Measurements from ENCODE around the gene SLCO3A1. TPM values are rescaled to one million over a fixed set of nuclear protein-coding genes. Genes with fewer than 3 reads are reported as not detected.

Gene SLCO3A1
- total and polyA plus RNA-seq, 2 of the 8 experiments (the other 6 are each of a cell fraction or from before 2014, with no cell fraction given) = 15.1 to 20.4 TPM

- H2BK5ac ChIP-seq (ENCODE audit: low read depth, low read length) = peak overlapping the region; percentile 93
- DNase-seq (ENCODE audit: low read depth in 1 of 2, low spot score in 2 of 2) = no peak
- H3K36me3 ChIP-seq (ENCODE audit: control insufficient read depth in 2 of 4, insufficient read depth in 4 of 4, low read length in 3 of 4) = no peaks in the 10 kb centered on the region
- peak overlapping the region; percentile 79; the same call in 1 of the 2 replicates for H2AK5ac ChIP-seq (ENCODE audit: low read depth, low read length)
- peak overlapping the region; percentile 94 for H2BK20ac ChIP-seq (ENCODE audit: low read length)
- H4K91ac ChIP-seq (replicated peaks; ENCODE audit: insufficient read length, low read length) = peak overlapping the region; percentile 78
- no peak overlapping the region for H4K5ac ChIP-seq (ENCODE audit: insufficient read length, low read depth, low read length)
- H3K4ac ChIP-seq (replicated peaks; ENCODE audit: insufficient read length, low read depth, low read length) = peak overlapping the region; percentile 63
- H3K23me2 ChIP-seq (ENCODE audit: low read depth, low read length) = no peaks in the 10 kb centered on the region; the same call in 1 of the 2 replicates
- no peak overlapping the region for H3K14ac ChIP-seq (ENCODE audit: insufficient read length)
- 47% methylated on average over 10 of the region's 10 CpGs; no CpG with 5 or more reads in 1 of the 2 experiments for WGBS, 2 experiments (ENCODE audit: extremely low coverage in 1 of 2, insufficient coverage in 1 of 2, insufficient read length in 1 of 2, insufficient replicate concordance in 2 of 2, low coverage in 1 of 2, low lambda C conversion rate in 2 of 2, missing lambda C conversion rate in 1 of 2)
- no peak overlapping the region for H2AFZ ChIP-seq (ENCODE audit: low read length)
- H2BK120ac ChIP-seq (replicated peaks; ENCODE audit: low read depth, low read length) = peak overlapping the region; percentile 97
- H2BK15ac ChIP-seq (ENCODE audit: low read length) = no peak overlapping the region
- peak overlapping the region; percentile 78 for H3K27ac ChIP-seq (ENCODE audit: low read depth, low read length)
- no peak overlapping the region for H4K8ac ChIP-seq (ENCODE audit: extremely low read depth, insufficient read depth, low read length)
- ChIA-PET POLR2A (ENCODE audit: partially characterized antibody) (interaction anchor here (1.1 to 1.2 kb wide), 2 partner anchors 41 to 46 kb away, joined by 3 to 4 read pairs; no protein-coding TSS in a partner anchor), CTCF (ENCODE audit: partially characterized antibody) (interaction anchor here (0.8 to 2.3 kb wide), 11 partner anchors 13 to 152 kb away, joined by 3 to 8 read pairs (median 3); no protein-coding TSS in a partner anchor)
- peaks cover 22 to 38% (median 35%) of the 10 kb centered on the region in 4 experiments for H3K4me1 ChIP-seq (replicated peaks in 1 of 4; ENCODE audit: control insufficient read depth in 3 of 4, insufficient read depth in 4 of 4, low read length in 3 of 4)
- FAIRE-seq = peak; percentile 82
- no peaks in the 10 kb centered on the region for H3K79me1 ChIP-seq (ENCODE audit: low read depth, low read length)
- no peaks in the 10 kb centered on the region for H4K20me1 ChIP-seq (replicated peaks in 1 of 2; ENCODE audit: control insufficient read depth in 1 of 2, insufficient read depth in 2 of 2, low read length in 2 of 2)
- no peaks in the 10 kb centered on the region for H3K27me3 ChIP-seq (replicated peaks in 1 of 4; ENCODE audit: control insufficient read depth in 3 of 4, extremely low read depth in 1 of 4, insufficient read depth in 3 of 4, low read length in 3 of 4)
- peak overlapping the region; percentile 80 for H3K18ac ChIP-seq (ENCODE audit: extremely low read depth, low read length)
- peak overlapping the region in 2 of 4 experiments; percentile 9 to 11; a peak in 2 of 7 replicates for H3K9ac ChIP-seq (replicated peaks in 1 of 4; ENCODE audit: extremely low read depth in 1 of 4, low read depth in 3 of 4, low read length in 3 of 4)
- H3K23ac ChIP-seq (ENCODE audit: insufficient read length) = no peak overlapping the region
- TF ChIP-seq POU5F1 (IDR thresholded peaks at IDR 0.05; ENCODE audit: low read depth, low read length) = peak; percentile 17; the same call in 1 of the 2 replicates
- no peak for TF ChIP-seq CBX8 (IDR thresholded peaks at IDR 0.05; ENCODE audit: borderline replicate concordance, low read depth, low read length)
- peak; percentile 50; the same call in 1 of the 2 replicates for TF ChIP-seq TEAD4 (IDR thresholded peaks at IDR 0.05; ENCODE audit: low read depth, low read length)
- TF ChIP-seq SAP30 (IDR thresholded peaks at IDR 0.05; ENCODE audit: insufficient read depth, insufficient replicate concordance, low read length) = no peak
- 0 out of 4 replicates have a peak, but pooled peaks of 1 of the 2 experiments have one; percentile 38 for TF ChIP-seq HDAC2 (IDR thresholded peaks at IDR 0.05; ENCODE audit: borderline replicate concordance in 1 of 2, low read depth in 2 of 2, low read length in 2 of 2)
- peak overlapping the region; percentile 28 to 46; a peak in 3 of 4 replicates for H3K4me2 ChIP-seq (ENCODE audit: insufficient read depth in 1 of 2, low read depth in 2 of 2, low read length in 2 of 2)
- H3K9me3 ChIP-seq (ENCODE audit: insufficient read depth in 2 of 2, low read depth in 1 of 2, low read length in 1 of 2) = no peaks in the 10 kb centered on the region
- H3K56ac ChIP-seq (replicated peaks; ENCODE audit: insufficient read length, low read depth, low read length) = no peak overlapping the region
- H3K4me3 ChIP-seq (ENCODE audit: extremely low read depth in 1 of 4, insufficient read depth in 2 of 4, low read depth in 3 of 4, low read length in 4 of 4) = no peak overlapping the region
- peak overlapping the region; percentile 98 for H2BK12ac ChIP-seq (ENCODE audit: low read depth, low read length)
- no peaks in the 10 kb centered on the region for H3K79me2 ChIP-seq (ENCODE audit: control insufficient read depth in 1 of 2, insufficient read depth in 2 of 2, low read length in 2 of 2)
These were observed 311.0 kb downstream of the SLCO3A1 start for GRCh38 chr15:92164327-92165000.
